ENCODE data around the gene KDM2B.
A peak's percentile ranks its signal among the peaks of the same experiment; 100 is the strongest.

Gene KDM2B

GRCh38 chr12:121461048-121461447, 119.8 kb downstream of the KDM2B start:
- no peak for DNase-seq (ENCODE audit: low read depth in 3 of 3)

GRCh38 chr12:121456551-121456950, 124.3 kb downstream of the KDM2B start:
- no peak for DNase-seq (ENCODE audit: low read depth in 3 of 3)

GRCh38 chr12:121455766-121456420, 124.9 kb downstream of the KDM2B start:
- DNase-seq (ENCODE audit: low read depth in 3 of 3) = no peak

GRCh38 chr12:121454921-121455320, 125.9 kb downstream of the KDM2B start:
- DNase-seq (ENCODE audit: low read depth in 3 of 3) = no peak

- DNase-seq (ENCODE audit: low read depth in 3 of 3) = no peak
Measured at GRCh38 chr12:121453629-121454028, 127.2 kb downstream of the KDM2B start.

- DNase-seq (ENCODE audit: low read depth in 3 of 3) = no peak
Measured at GRCh38 chr12:121452985-121453360, 127.8 kb downstream of the KDM2B start.

DNA sequence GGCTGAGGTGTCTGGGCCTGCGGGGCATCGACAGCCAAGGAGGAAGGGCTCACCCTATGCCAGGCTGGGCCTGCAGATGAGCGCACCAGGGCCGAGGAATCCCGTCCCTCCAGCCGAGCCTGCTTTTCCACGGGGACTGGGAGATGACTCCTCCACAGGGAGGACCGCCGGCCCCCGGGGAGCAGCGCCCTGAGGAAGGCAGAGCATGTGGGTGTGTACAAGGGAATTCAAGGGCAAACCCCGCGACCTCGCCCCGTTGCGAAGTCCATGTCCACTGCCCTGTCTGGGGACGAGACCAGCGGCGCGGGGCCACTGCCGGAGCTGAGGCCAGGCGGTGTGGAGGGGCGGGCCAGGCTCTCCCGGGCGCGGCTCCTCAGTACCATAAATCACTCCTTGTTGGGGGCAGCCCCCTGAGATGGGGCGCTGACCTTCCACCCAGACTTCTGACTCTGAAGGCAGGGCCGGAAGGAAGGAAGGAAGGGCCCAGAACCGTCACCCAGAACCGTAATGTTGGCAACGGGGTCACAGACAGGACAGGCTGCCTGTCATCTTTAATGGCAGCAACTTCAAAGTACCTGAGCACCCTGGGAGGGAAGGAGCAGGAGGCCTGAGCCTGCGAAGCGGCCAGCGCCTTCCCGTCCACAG, 128.4 kb downstream of the KDM2B start:
- DNase-seq (ENCODE audit: low read depth in 3 of 3) = no peak

GRCh38 chr12:121451961-121452339, 128.9 kb downstream of the KDM2B start:
- DNase-seq (ENCODE audit: low read depth in 3 of 3) = no peak

- DNase-seq (ENCODE audit: low read depth in 3 of 3) = no peak
Measured at GRCh38 chr12:121448771-121449315, 132.0 kb downstream of the KDM2B start.

DNA sequence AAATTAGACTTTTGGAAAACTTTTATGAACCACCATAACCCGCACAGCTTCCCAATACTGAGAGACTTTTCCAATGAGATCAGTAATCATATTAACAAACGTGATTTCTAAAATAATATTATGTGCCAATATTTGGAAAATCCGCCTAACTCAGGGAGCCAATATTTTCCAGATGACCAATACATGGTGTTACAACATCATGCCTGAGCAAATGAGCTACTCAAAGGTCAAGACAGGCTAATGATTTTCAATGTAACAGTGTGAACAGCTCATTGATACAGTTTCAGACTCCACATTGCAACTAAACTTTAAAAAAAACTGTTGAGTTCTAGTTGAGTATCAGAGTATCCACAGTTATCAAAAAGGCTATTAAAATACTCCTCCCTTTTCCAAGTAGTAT, 134.1 kb downstream of the KDM2B start:
- no peak for DNase-seq (ENCODE audit: low read depth in 3 of 3)

- DNase-seq (ENCODE audit: low read depth in 3 of 3) = no peak
Measured at GRCh38 chr12:121444842-121445202, 136.0 kb downstream of the KDM2B start.

GRCh38 chr12:121443911-121444841, 136.6 kb downstream of the KDM2B start:
- no peak for DNase-seq (ENCODE audit: low read depth in 3 of 3)

DNA sequence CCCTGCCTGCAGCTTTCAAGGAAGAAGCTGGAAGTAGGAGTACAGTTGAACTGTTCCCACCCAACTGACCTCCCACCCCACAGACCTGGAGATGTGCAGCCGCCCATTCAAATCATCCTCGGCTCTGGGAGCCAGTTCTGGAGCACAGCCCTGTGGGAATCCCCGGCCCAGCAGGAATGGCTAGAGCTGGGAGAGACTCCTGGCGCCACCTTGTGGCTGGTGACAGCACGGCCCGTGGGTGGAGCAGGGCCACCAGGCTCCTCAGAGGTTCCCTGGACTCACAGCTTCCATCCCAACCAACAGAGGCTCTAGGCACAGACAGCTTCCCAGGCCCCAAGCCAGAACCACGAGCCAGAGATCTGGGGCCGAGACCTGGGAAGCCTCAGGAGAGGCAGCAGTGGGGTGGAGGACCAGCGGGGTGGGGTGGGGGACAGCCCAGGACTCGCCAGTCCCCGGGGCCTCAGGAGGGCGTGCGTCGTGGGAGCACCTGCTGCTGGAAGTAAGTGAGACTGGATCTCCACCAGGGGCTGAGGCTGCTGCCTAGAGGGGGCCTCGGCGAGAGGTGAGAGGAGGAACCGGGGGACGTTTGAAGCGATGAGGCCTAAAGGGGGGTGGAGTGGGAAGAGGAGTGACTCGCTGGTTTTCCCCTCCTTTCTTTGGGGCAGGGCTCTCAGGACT, 137.5 kb downstream of the KDM2B start:
- peak; percentile 53 to 65 (median 56) for DNase-seq (ENCODE audit: low read depth in 3 of 3)

DNA sequence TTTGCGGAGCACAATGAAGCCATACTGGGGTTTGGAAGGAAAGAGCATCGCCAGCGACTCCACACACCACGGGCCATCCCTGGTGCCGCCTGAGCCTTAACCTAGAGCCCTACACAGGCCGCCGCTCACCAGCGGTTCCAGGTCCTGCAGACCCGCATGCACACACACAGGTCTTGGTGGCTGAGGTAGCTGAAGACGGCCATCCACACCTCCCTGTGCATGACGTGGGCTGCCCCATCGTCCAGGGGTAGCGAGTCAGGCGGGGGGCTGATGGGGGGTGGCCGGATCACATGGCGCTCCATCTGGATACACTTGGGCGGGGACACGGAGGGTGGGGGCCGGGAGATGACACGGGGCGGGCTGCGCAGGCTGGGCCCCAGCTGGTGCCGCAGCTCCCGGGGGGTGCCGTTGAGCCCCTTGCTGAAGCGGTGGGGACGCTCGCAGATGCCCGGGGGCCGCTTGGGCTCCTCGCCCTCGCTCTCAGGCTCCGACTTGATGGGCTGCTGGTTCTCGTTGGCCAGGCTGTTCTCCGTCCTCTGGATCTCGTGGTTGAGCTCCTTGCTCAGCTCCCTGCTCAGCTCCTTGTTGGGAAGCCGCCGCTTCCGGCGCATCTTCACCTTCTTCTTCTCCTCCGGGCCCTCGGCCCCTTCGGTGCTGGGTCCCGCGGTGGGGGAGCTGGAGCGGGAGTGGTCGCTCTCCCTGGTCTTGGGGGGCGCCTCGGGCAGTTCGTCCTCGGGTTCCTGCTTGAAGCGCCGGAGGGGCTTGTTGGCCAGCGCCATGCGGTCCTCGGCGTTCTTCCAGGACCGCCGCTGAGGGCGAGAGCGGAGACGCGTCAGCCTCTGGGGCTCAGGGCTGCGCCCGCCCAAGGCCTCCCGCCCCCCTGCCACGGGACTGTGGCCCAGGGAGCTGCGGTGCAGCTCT, 138.5 kb downstream of the KDM2B start:
- no peak for DNase-seq (ENCODE audit: low read depth in 3 of 3)

DNA sequence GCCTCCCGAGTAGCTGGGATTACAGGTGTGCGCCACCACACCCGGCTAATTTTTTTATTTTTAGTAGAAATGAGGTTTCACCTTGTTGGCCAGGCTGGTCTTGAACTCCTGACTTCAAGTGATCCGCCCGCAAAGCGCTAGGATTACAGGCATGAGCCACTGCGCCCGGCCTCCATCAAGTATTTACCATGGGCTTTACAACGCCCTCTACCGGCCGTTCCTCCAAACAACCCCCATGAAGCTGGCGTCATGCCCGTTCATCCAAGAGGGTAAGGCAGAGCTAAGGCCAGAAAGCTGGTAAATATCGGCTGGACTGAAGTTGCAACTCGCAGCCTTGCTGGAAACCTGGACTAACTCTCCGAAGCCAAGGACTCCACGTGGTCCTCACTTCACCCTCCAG, 139.3 kb downstream of the KDM2B start:
- DNase-seq (ENCODE audit: low read depth in 3 of 3) = no peak

- DNase-seq (ENCODE audit: low read depth in 3 of 3) = no peak
Measured at GRCh38 chr12:121440768-121441167, 140.1 kb downstream of the KDM2B start.

- no peak for DNase-seq (ENCODE audit: low read depth in 3 of 3)
Measured at GRCh38 chr12:121439715-121440114, 141.1 kb downstream of the KDM2B start.

GRCh38 chr12:121438905-121439304, 141.9 kb downstream of the KDM2B start:
- no peak for DNase-seq (ENCODE audit: low read depth in 3 of 3)

- no peak for DNase-seq (ENCODE audit: low read depth in 3 of 3)
Measured at GRCh38 chr12:121436706-121437105, 144.1 kb downstream of the KDM2B start.

DNA sequence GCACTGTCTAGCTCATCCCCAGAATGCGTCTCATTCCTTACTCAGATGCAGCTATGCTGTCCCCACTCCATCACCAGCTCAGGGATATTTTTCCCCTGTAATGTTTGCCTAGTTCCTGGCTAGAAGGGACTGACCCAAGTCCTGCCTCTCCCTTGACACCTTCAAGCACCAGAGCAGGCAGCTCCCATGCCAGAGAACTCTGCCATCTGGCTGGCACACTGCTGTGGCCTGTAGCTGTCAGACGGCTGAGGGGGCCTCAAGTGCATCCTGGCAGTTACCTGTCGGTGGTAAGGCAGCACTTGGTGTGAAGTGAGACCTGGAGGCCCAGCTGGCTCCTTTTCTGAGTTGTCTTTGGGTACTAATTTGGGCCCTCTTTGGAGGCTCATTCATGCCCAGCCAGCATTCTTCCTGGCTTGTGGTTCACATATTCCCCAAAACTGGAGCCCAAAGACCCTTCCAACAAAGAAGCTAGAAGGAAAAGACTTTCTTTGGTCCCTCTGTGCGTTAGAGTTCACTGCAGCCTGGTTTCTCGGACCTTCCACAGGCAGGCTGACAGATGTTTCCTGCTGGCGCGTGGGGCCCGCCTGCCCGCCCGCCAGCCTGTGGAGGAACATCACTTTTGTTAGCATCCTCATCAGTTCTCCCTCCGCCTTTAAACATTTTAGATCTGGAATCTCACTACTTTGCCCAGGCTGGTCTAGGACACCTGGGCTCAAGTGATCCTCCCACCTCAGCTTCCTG, 147.9 kb downstream of the KDM2B start:
- DNase-seq (ENCODE audit: low read depth in 3 of 3) = no peak

Data from stimulated activated CD4-positive, alpha-beta T cell treated with anti-CD3 and anti-CD28 coated beads, TNF-alpha, amount 100 ng/mL, for 48 hours (primary cell).